Smooth muscle cell (in vitro differentiated cells): ENCODE results near the gene ZNF691. TPM values are rescaled to one million over a fixed set of nuclear protein-coding genes. Genes with fewer than 3 reads are reported as not detected.

Experiments
- DNase-seq: peaks from one replicate; lab custom pipeline; 2025; ENCODE audit not compliant: unreplicated experiment; lab: John Stamatoyannopoulos, UW
- H2AFZ ChIP-seq: fragments of 200-600 bp; sonication (generic); 2 replicates; pipeline ENCODE4 v1.6.0; 2016; ENCODE audit warnings: antibody characterized with exemption, low read depth, mild to moderate bottlenecking
- H3F3A ChIP-seq: fragments of 200-600 bp; sonication (generic); 2 replicates; pipeline ENCODE4 v1.6.0; 2017; ENCODE audit warnings: antibody characterized with exemption, low read depth
- H3K27ac ChIP-seq: fragments of 200-600 bp; sonication (generic); 2 replicates; pipeline ENCODE4 v1.5.1; 2016; ENCODE audit warnings: low read depth, mild to moderate bottlenecking
- H3K27me3 ChIP-seq: fragments of 200-600 bp; sonication (generic); 2 replicates; pipeline ENCODE4 v1.6.1; 2016; ENCODE audit warnings: low read depth, mild to moderate bottlenecking
- H3K36me3 ChIP-seq: fragments of 200-600 bp; sonication (generic); 2 replicates; pipeline ENCODE4 v1.5.1; 2016; ENCODE audit warnings: low read depth
- H3K4me1 ChIP-seq: fragments of 200-600 bp; sonication (generic); 2 replicates; pipeline ENCODE4 v1.5.1; 2016; ENCODE audit warnings: low read depth
- H3K4me2 ChIP-seq: fragments of 200-600 bp; sonication (generic); 2 replicates; pipeline ENCODE4 v1.6.0; 2016; ENCODE audit warnings: mild to moderate bottlenecking
- H3K4me3 ChIP-seq: fragments of 200-600 bp; sonication (generic); 2 replicates; pipeline ENCODE4 v1.5.1; 2016; ENCODE audit warnings: mild to moderate bottlenecking
- H3K79me2 ChIP-seq: fragments of 200-600 bp; sonication (generic); 2 replicates; pipeline ENCODE4 v1.6.0; 2016; ENCODE audit warnings: low read depth, mild to moderate bottlenecking
- H3K9ac ChIP-seq: fragments of 200-600 bp; sonication (generic); 2 replicates; pipeline ENCODE4 v1.6.0; 2016; ENCODE audit warnings: low read depth
- H3K9me3 ChIP-seq: fragments of 200-600 bp; sonication (generic); replicated peaks from 2 replicates; pipeline ENCODE4 v1.5.1; 2016; ENCODE audit warnings: low read depth
- H4K20me1 ChIP-seq: fragments of 200-600 bp; sonication (generic); 2 replicates; pipeline ENCODE4 v1.6.0; 2016; ENCODE audit warnings: low read depth
- CTCF ChIP-seq: fragments of 200-600 bp; sonication (generic); IDR thresholded peaks from 2 replicates; pipeline ENCODE4 v1.5.1; 2017; ENCODE audit warnings: borderline replicate concordance, mild to moderate bottlenecking, antibody characterized with exemption; ENCODE audit not compliant: insufficient read depth, poor library complexity, severe bottlenecking
- WGBS: methylation state at CpG from one replicate; pipeline ENCODE4 v1.1.7; 2016; ENCODE audit warnings: low lambda C conversion rate; 5-methylcytosine and 5-hydroxymethylcytosine counted together
- polyA plus RNA-seq: library from polyadenylated mRNA; unstranded; fragments of >200 nt; fragmentation: Nextera tagmentation; extraction: Ambion mirVana; gene quantifications from 2 replicates; pipeline ENCODE4 v1.2.1, GENCODE V29; 2016
- total RNA-seq: library from RNA; depleted of rRNA; stranded (reverse); fragments of >200 nt; gene quantifications from 2 replicates; pipeline ENCODE4 v1.2.3, GENCODE V29; 2014

ZNF691 gene
- total and polyA plus RNA-seq, 2 experiments from 2014 or later, result 4.2 to 4.8 TPM

GRCh38 chr1:42815941-42816584 lies 30.4 kb upstream of the ZNF691 start:
- TF ChIP-seq CTCF, result no peak

DNA sequence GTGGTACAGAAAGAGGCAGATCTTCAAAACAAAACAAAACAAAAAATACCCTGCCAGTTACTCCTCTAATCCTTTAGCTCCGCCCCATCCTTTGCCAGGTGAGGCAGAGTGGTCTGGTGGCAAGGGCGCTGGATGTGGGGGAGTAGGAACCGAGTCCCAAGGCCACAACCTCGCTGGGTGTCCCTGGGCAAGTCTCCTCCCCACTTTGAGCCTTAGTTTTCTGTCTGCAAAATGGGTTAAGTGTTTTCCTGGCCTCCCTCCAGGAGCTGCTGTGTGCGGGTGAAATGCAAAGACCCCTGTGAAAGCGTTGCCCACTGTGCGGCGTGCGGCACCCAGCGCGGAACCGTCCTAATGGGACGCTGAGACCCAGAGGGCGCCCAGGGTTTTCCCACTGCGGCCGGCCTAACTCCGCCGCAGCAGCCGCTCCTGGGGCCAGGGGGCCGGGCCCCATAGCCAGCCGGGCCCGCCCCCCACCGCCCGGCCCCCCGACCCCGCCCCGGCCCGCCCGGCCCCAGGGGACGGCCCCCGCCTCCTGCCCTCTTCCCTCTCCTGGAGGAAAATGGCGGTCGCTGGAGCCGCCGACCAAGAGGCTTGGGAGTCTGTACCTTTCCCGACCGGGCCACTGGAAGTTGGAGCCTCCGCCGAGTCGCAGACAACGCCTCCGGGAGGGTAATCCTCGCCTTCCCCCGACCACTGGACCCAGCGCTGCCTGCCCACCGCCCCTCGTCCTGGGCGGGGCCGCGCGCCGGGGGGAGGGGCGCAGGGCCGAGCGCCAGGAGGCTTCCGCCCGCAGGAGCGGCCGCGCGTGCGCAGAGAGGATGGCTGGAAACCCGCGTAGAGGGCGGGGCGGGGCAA lies 29.6 kb upstream of the ZNF691 start, which contains the start of the genes ERMAP and SVBP:
Gene ERMAP (plus strand): TSS at position 538 of the 855 bp plus-strand sequence. CDS start 13,327 bp downstream, outside the sequence.
Gene SVBP (minus strand): TSS at position 813 of the 855 bp plus-strand sequence. CDS start 853 bp downstream, outside the sequence.
- H3K79me2 ChIP-seq, result no peaks in the 10 kb centered on the region
- peak within 1 kb of the TSS; percentile 99 for H3K27ac ChIP-seq
- peak within 1 kb of the TSS; percentile 97 for H3K4me3 ChIP-seq
- 2% methylated on average over 29 of the region's 66 CpGs for WGBS
- no peaks in the 10 kb centered on the region for H3K9me3 ChIP-seq
- H3F3A ChIP-seq, result no peaks in the 10 kb centered on the region
- peak; percentile 97 for DNase-seq
- H3K4me2 ChIP-seq, result peak within 1 kb of the TSS; percentile 88
- peaks cover 12% of the 10 kb centered on the region for H3K4me1 ChIP-seq
- TF ChIP-seq CTCF, result no peak
- H3K27me3 ChIP-seq, result no peaks in the 10 kb centered on the region
- H4K20me1 ChIP-seq, result no peaks in the 10 kb centered on the region
- no peaks in the 10 kb centered on the region for H3K36me3 ChIP-seq
- peak within 1 kb of the TSS; percentile 91 for H2AFZ ChIP-seq
- H3K9ac ChIP-seq, result peak within 1 kb of the TSS; percentile 98

More at GRCh38 chr1:42815941-42816584, 30.4 kb upstream of the ZNF691 start:
- H3K4me2 ChIP-seq, result peak overlapping the region; percentile 88
- peak overlapping the region; percentile 98 for H3K9ac ChIP-seq
- peaks cover 12% of the 10 kb centered on the region for H3K4me1 ChIP-seq
- no peaks in the 10 kb centered on the region for H3K79me2 ChIP-seq
- peak overlapping the region; percentile 97 for H3K4me3 ChIP-seq
- no peaks in the 10 kb centered on the region for H4K20me1 ChIP-seq
- 67% methylated on average over 7 of the region's 7 CpGs for WGBS
- peak overlapping the region; percentile 77 for H2AFZ ChIP-seq
- no peak for DNase-seq
- no peaks in the 10 kb centered on the region for H3F3A ChIP-seq
- H3K27ac ChIP-seq, result peak overlapping the region; percentile 99
- H3K27me3 ChIP-seq, result no peaks in the 10 kb centered on the region
- H3K9me3 ChIP-seq, result no peaks in the 10 kb centered on the region
- no peaks in the 10 kb centered on the region for H3K36me3 ChIP-seq

GRCh38 chr1:42817440-42817767 lies 29.0 kb upstream of the ZNF691 start:
- H3K79me2 ChIP-seq, result no peaks in the 10 kb centered on the region
- WGBS, result 3% methylated on average over 11 of the region's 13 CpGs
- no peaks in the 10 kb centered on the region for H4K20me1 ChIP-seq
- H3K4me2 ChIP-seq, result peak overlapping the region; percentile 88
- H3K9ac ChIP-seq, result no peak overlapping the region
- H3K27ac ChIP-seq, result peak overlapping the region; percentile 99
- H3K4me1 ChIP-seq, result peaks cover 12% of the 10 kb centered on the region
- no peaks in the 10 kb centered on the region for H3K36me3 ChIP-seq
- H3K4me3 ChIP-seq, result peak overlapping the region; percentile 97
- no peak for DNase-seq
- no peaks in the 10 kb centered on the region for H3F3A ChIP-seq
- no peaks in the 10 kb centered on the region for H3K9me3 ChIP-seq
- H2AFZ ChIP-seq, result no peak overlapping the region
- no peak for TF ChIP-seq CTCF
- H3K27me3 ChIP-seq, result no peaks in the 10 kb centered on the region
